Endothelial cell of umbilical vein (primary cell): ENCODE data around the gene TF. TPM values are rescaled to one million over a fixed set of nuclear protein-coding genes. Genes with fewer than 3 reads are reported as not detected.

Experiments used
- BruUV-seq: library from RNA; stranded (reverse); fragments of 400-500 nt; replicated peaks from 2 replicates; lab custom pipeline; 2021; lab: Mats Ljungman, UMichigan
- CTCF ChIA-PET: fragments of 300-600, 350-600 bp; sonication (Branson Sonifier 250); formaldehyde crosslinking; loops from one replicate; lab custom pipeline; 2021; ENCODE audit warnings: antibody characterized with exemption, inconsistent platforms; lab: Charles Lee
- POLR2A ChIA-PET: fragments of 300-600, 350-600 bp; sonication (Branson Sonifier 250); formaldehyde crosslinking; loops from one replicate; lab custom pipeline; 2021; ENCODE audit warnings: antibody characterized with exemption, inconsistent platforms; lab: Charles Lee
- DNase-seq: peaks from one replicate; pipeline ENCODE4 v3.0.0-alpha.2; 2011; ENCODE audit warnings: low read depth, low spot score
- FAIRE-seq: peaks from 2 replicates; lab custom pipeline; 2011; peaks lifted over from hg19 to GRCh38; lab: Jason Lieb, UNC
- H2AFZ ChIP-seq: 2 replicates; pipeline ENCODE4 v1.6.0; 2012; ENCODE audit warnings: low read depth, low read length, control low read depth, inconsistent platforms
- H3K27ac ChIP-seq: 2 replicates; pipeline ENCODE4 v1.5.1; 2011; ENCODE audit warnings: low read depth, mild to moderate bottlenecking, control low read depth, low read length, moderate library complexity; ENCODE audit not compliant: insufficient read depth
- H3K27me3 ChIP-seq, 2 experiments: 2 replicates each; pipeline versions ENCODE4 v1.6.0 to v1.6.1; 2011; ENCODE audit warnings: low read length in 2 of 2, mixed read lengths in 1 of 2; ENCODE audit not compliant: control insufficient read depth in 2 of 2, insufficient read depth in 2 of 2
- H3K36me3 ChIP-seq, 2 experiments: 2 replicates in 1 of 2; 3 replicates in 1 of 2; pipeline ENCODE4 v1.5.1; 2011; ENCODE audit warnings: low read length in 2 of 2, mild to moderate bottlenecking in 1 of 2, moderate library complexity in 1 of 2; ENCODE audit not compliant: control insufficient read depth in 2 of 2, insufficient read depth in 2 of 2; ENCODE audit errors: extremely low read depth in 1 of 2
- H3K4me1 ChIP-seq: 3 replicates; pipeline ENCODE4 v1.5.1; 2011; ENCODE audit warnings: mild to moderate bottlenecking, low read length; ENCODE audit not compliant: control insufficient read depth, insufficient read depth; ENCODE audit errors: extremely low read depth
- H3K4me2 ChIP-seq: 2 replicates; pipeline ENCODE4 v1.6.1; 2011; ENCODE audit warnings: low read length, control low read depth, mixed read lengths; ENCODE audit not compliant: insufficient read depth
- H3K4me3 ChIP-seq, 3 experiments: fragments of 200-600 bp in 1 of 3; sonication (generic), shearing (Covaris generic) in 1 of 3; replicated peaks in 1 of 3; 2 replicates each; pipeline ENCODE4 v1.5.1; 2011 to 2016; ENCODE audit warnings: control low read depth in 3 of 3, low read length in 3 of 3, mild to moderate bottlenecking in 2 of 3, inconsistent platforms in 1 of 3, low read depth in 1 of 3, moderate library complexity in 1 of 3; ENCODE audit not compliant: insufficient read depth in 1 of 3
- H3K79me2 ChIP-seq: 2 replicates; pipeline ENCODE4 v1.6.0; 2012; ENCODE audit warnings: low read length, inconsistent platforms; ENCODE audit not compliant: control insufficient read depth, insufficient read depth
- H3K9ac ChIP-seq: replicated peaks from 2 replicates; pipeline ENCODE3; 2011; ENCODE audit warnings: low read length, control low read depth; ENCODE audit not compliant: insufficient read depth; ENCODE audit errors: extremely low read depth
- H3K9me1 ChIP-seq: replicated peaks from 3 replicates; pipeline ENCODE4 v1.6.0; 2011; ENCODE audit warnings: mild to moderate bottlenecking, low read length; ENCODE audit not compliant: control insufficient read depth, insufficient read depth; ENCODE audit errors: extremely low read depth
- H3K9me3 ChIP-seq: replicated peaks from 2 replicates; pipeline ENCODE4 v1.5.1; 2012; ENCODE audit warnings: low read length, inconsistent platforms; ENCODE audit not compliant: control insufficient read depth, insufficient read depth
- H4K20me1 ChIP-seq: replicated peaks from 2 replicates; pipeline ENCODE3; 2011; ENCODE audit warnings: mild to moderate bottlenecking, low read length; ENCODE audit not compliant: control insufficient read depth, insufficient read depth; ENCODE audit errors: extremely low read depth
- CTCF ChIP-seq, 2 donors: IDR thresholded peaks; 1 replicate in 1 of 2; 2 replicates in 1 of 2; pipeline ENCODE4 v1.5.1; 2011; ENCODE audit warnings: low read length in 2 of 2, mild to moderate bottlenecking in 2 of 2, moderate library complexity in 2 of 2, control low read depth in 1 of 2, inconsistent platforms in 1 of 2, low read depth in 1 of 2; ENCODE audit not compliant: insufficient read depth in 1 of 2; ENCODE audit errors: extremely low read depth in 1 of 2
- EZH2 ChIP-seq: IDR thresholded peaks from 2 replicates; pipeline ENCODE4 v1.6.1; 2012; ENCODE audit warnings: borderline replicate concordance, low read depth, mild to moderate bottlenecking, moderate library complexity, low read length, inconsistent platforms; ENCODE audit not compliant: severe bottlenecking
- FOS ChIP-seq: IDR thresholded peaks from 2 replicates; pipeline ENCODE4 v1.6.1; 2011; ENCODE audit warnings: mild to moderate bottlenecking, low read length, moderate library complexity, borderline replicate concordance; ENCODE audit not compliant: insufficient read depth
- GATA2 ChIP-seq: IDR thresholded peaks from 2 replicates; pipeline ENCODE4 v1.7.0; 2011; ENCODE audit warnings: low read depth, mild to moderate bottlenecking, moderate library complexity, mixed read lengths, low read length; ENCODE audit not compliant: insufficient read length, insufficient read depth
- JUN ChIP-seq: IDR thresholded peaks from 2 replicates; pipeline ENCODE4 v1.6.1; 2011; ENCODE audit warnings: borderline replicate concordance, low read depth; ENCODE audit not compliant: insufficient read length, insufficient read depth
- MAX ChIP-seq: IDR thresholded peaks from 2 replicates; pipeline ENCODE4 v1.6.1; 2011; ENCODE audit not compliant: insufficient read depth, insufficient read length
- MYC ChIP-seq: IDR thresholded peaks from one replicate; pipeline ENCODE4 v1.6.1; 2011; ENCODE audit warnings: mild to moderate bottlenecking, low read depth, low read length
- POLR2A ChIP-seq: IDR thresholded peaks from 2 replicates; pipeline ENCODE4 v1.6.1; 2012; ENCODE audit warnings: low read depth, mild to moderate bottlenecking, control low read depth, low read length
- POLR2AphosphoS5 ChIP-seq: IDR thresholded peaks from 2 replicates; pipeline ENCODE4 v1.6.1; 2012; ENCODE audit warnings: low read depth, mild to moderate bottlenecking, control low read depth, low read length, moderate library complexity; ENCODE audit not compliant: insufficient read depth
- dilution Hi-C: fragments of 300-500 bp; cut with MboI; formaldehyde crosslinking; loops from one replicate; pipeline ENCODE4 v1.15.0; 2019; ENCODE audit warnings: low sequenced_read_pairs; ENCODE audit not compliant: extremely low pct_ligation_motif_present
- intact Hi-C: fragments of 100-400 bp; cut with micrococcal nuclease; formaldehyde crosslinking; loops from one replicate; pipeline ENCODE4 v1.10.0; 2022
- polyA plus RNA-seq, 4 experiments: library from polyadenylated mRNA; depleted of rRNA in 3 of 4; stranded (reverse) in 3 of 4; unstranded in 1 of 4; fragments of >200 nt; gene quantifications; 2 replicates each; pipeline versions ENCODE4 v1.2.1 to v1.2.3, GENCODE V29; 2011 to 2012; ENCODE audit warnings: missing spikeins in 1 of 4
- total RNA-seq: library from RNA; stranded (reverse); gene quantifications from 2 replicates; pipeline ENCODE4 v1.2.3, GENCODE V29; 2021

The TF gene
- total and polyA plus RNA-seq, 2 donors (not counting 3 experiments of a cell fraction or from before 2014, with no cell fraction given), result 0.32 to 0.69 TPM

GRCh38 chr3:133753779-133754164 lies 7.6 kb downstream of the TF start:
- H2AFZ ChIP-seq, result no peak overlapping the region
- ChIA-PET CTCF (no interaction called here), POLR2A (no interaction called here)
- H3K4me1 ChIP-seq, result no peaks in the 10 kb centered on the region
- no peaks in the 10 kb centered on the region for H3K27me3 ChIP-seq
- DNase-seq (no peak), FAIRE-seq (no peak)
- H3K4me2 ChIP-seq, result no peak overlapping the region
- no TSS peak for BruUV-seq
- TF ChIP-seq MYC (no peak), FOS (no peak), POLR2AphosphoS5 (no peak), CTCF (IDR thresholded peaks at IDR 0.05; ENCODE audit: extremely low read depth in 1 of 2, insufficient read depth in 1 of 2, low read depth in 1 of 2, low read length in 2 of 2) (no peak), JUN (no peak), POLR2A (no peak), GATA2 (no peak), MAX (no peak), EZH2 (no peak)
- no peak overlapping the region for H3K4me3 ChIP-seq
- H3K9ac ChIP-seq, result no peak overlapping the region
- no peaks in the 10 kb centered on the region for H4K20me1 ChIP-seq
- intact Hi-C loops, result no loop called here
- no peaks in the 10 kb centered on the region for H3K79me2 ChIP-seq
- H3K36me3 ChIP-seq, result no peaks in the 10 kb centered on the region
- H3K9me1 ChIP-seq, result no peaks in the 10 kb centered on the region
- dilution Hi-C loops, result no loop called here
- no peak overlapping the region for H3K27ac ChIP-seq
- no peaks in the 10 kb centered on the region for H3K9me3 ChIP-seq
